ENCODE measurements around the gene SLCO4A1.

SLCO4A1 gene

DNA sequence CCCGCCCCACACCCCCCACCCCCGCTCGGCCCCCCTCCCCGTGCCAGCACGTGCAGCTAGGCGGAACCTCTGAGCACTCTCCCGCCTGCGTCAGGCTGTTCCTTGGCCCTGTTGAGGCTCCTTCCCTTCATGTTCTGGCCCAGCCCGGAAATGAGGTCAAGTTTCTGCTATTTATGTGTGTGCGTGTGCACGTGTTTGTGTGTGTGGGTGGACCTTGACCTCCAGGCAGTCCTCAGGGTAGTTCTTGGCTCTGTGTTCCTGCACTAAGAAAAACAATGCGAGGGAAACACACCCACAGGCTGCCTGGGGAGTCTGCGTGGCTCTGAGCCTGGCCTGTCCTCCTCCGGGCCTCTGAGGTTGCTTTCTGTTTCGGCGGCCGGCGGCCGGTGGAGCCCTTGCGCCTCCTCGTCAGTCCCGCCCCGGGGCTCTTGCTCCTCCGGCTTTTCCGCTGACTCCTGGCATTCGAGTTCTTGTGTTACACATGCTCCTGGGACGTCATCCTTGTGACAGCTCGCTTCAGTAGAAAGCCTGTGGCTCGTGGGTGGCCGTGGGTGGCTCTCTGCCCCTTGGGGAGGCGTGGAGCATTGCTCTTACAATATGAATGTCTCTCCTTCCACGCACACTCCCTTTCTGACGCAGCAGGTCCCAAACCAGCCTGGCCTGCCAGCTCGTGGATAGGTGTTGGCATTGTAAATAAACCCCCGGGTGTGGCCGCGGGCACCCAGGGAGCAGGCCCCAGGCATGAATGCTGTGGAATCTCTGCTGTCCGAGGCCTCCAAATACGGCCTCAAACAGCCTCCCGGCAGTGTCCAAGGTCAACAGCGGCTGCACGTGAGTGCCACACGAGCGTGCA, 10.0 kb downstream of the SLCO4A1 start:
- peak; percentile 45 for DNase-seq (ENCODE audit: low read depth)

- DNase-seq (ENCODE audit: low read depth): no peak
Observed at GRCh38 chr20:62652894-62653305, 10.6 kb downstream of the SLCO4A1 start.

GRCh38 chr20:62653373-62653772, 11.1 kb downstream of the SLCO4A1 start:
- DNase-seq (ENCODE audit: low read depth): no peak

DNA sequence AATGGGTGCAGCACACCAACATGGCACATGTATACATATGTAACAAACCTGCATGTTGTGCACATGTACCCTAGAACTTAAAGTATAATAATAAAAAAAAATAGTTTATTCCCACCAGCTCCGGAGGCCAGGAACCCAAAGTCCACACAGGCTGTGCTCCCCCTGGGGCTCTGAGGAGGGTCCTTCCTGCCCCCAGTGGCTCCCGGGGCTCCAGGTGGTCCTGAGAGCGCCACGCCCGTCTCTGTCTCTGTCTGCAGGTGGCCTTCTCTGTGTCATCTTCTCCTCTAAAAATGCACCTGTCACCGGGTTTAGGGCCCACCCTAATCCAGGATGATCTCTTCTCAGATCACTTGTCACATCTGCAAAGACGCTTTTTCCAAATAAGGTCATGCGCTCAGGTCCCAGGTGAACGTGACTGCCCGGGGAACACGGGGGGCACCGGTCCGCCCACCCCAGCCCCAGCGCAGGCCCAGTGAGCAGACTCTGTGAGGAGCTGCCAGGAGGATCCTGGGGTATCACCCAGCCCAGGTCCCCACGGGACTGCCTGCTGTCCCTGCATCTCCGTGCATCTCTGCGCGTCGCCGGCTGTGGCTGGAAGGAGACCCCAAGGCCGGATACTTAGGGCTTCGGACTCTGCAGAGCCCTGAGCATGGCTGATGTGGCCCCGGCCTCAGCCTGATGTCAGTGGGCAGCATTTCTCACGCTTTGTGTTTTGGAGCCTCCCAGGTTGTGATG, 11.8 kb downstream of the SLCO4A1 start:
- DNase-seq (ENCODE audit: low read depth): no peak

- no peak for DNase-seq (ENCODE audit: low read depth)
Observed at GRCh38 chr20:62655282-62656196, 13.2 kb downstream of the SLCO4A1 start.

- no peak for DNase-seq (ENCODE audit: low read depth)
Observed at GRCh38 chr20:62656197-62656918, 14.1 kb downstream of the SLCO4A1 start.

GRCh38 chr20:62656919-62657588, 14.8 kb downstream of the SLCO4A1 start:
- no peak for DNase-seq (ENCODE audit: low read depth)

DNA sequence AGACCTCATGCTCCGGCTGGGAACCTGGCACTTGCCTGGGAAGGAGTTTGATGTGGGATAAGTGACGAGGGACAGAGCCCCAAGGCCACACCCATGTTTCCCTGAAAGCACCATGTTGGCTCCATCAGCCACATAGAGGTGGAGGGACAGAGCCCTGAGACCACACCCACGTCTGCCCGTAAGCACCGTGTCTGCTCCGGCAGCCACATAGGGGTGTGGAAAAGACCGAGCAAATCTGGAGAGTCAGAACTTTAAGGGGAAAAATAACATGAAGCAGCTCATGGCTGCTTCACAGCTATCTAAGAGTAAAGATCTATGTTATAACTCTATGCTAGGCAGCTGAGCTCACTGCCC, 15.3 kb downstream of the SLCO4A1 start:
- DNase-seq (ENCODE audit: low read depth): no peak

- no peak for DNase-seq (ENCODE audit: low read depth)
Observed at GRCh38 chr20:62657956-62658355, 15.7 kb downstream of the SLCO4A1 start.

DNA sequence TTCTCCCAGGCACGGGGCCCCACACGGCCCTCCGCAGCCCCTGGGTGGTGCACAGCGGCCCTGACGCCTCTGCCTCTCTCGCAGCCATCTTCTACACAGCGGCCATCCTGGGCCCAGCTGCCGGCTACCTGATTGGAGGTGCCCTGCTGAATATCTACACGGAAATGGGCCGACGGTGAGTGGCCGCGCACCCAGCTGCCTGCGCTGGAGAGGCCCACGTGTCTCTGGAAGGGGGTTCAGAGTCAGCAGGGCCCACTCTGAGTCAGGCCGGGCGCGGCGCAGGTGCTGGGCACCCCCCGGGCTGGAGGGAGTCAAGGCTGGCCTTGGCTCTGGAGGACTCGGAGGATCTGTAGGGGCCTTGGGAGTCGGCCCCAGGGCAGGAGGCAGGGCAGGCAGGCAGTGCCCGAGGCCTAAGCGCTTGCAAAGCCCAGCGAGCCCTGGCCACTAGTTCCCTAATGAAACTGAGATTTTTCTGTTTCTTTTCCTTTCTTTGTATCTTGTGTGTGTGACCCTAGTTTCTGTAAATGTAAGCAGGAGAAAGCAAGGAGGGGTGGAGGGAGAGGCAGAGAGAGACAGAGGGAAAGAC, 16.4 kb downstream of the SLCO4A1 start:
- no peak for DNase-seq (ENCODE audit: low read depth)

DNA sequence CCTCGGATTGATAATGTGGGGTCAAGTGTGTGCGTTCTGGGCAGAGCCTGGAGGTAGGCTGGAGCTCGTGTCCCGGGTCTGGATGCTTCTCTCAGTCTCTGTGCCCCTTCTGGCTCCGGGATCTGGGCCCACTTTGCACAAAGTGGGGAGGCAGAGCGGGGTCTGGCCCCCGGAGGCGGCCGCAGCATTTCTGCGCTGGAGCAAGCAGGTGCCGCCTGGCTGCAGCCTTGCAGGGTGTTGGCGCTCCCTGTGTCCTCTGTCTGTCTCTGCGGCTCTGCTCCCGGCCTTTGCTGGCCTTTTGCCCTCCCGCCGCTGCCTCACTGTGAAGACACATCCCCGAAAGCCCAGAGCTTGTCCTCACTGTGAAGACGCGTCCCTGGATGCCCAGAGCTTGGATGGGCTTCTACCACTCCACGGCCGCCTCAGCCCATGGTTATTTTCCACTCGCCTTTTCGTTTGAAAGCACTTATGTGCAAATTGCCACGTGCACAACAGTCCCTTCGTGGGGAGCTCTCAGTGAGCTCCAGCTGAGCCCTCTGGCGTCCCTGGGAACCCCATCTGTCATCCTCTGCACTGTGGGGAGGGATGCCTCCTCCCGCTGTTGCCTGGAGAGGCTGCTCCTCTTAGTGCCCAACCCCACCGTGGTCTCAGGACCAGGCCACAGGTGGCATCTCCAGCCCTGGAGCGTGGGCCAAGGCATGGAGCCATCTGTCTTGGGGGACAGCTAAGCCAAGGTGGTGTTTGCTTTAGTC, 17.4 kb downstream of the SLCO4A1 start:
- no peak for DNase-seq (ENCODE audit: low read depth)

- DNase-seq (ENCODE audit: low read depth): no peak
Observed at GRCh38 chr20:62660240-62660615, 17.9 kb downstream of the SLCO4A1 start.

- no peak for DNase-seq (ENCODE audit: low read depth)
Observed at GRCh38 chr20:62660768-62661167, 18.5 kb downstream of the SLCO4A1 start.

DNA sequence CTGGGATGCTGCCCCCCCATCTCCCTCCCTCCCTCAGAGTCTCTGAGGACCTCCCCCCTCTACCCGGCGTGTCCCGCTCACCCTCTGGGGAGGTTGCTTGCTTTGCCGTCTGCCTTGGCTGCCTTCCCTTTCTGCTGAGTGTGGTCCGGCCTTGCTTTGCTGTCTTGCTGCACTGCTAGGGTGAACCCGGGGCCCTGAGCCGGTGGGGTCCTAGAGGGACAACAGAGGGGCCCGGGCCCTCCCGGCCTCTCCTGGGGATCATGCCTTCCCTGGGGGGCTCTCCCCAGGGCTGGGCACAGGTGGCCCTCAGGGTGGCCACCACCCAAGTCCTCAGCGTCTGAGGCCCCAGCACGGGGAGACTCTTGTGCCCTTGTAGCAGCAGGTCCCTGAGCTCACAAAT, 19.3 kb downstream of the SLCO4A1 start:
- no peak for DNase-seq (ENCODE audit: low read depth)

DNA sequence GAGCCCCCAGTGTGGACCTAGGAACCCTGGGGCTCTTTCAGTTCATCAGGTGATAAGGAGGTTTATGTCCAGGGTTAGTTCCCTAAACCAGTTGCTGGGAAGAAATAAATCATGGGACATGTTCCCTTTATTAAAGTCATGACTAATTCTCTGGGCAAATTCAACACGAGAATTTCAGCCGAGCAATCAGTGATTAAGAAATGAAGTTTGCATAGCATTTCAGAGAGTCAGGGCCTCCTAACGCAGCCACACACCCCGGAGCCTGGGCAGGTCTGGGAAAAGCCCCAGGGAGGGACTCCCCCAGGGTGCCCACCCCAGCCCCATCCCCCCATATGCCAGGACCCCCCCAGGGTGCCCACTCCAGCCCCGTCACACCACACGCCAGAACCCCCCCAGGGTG, 20.1 kb downstream of the SLCO4A1 start:
- DNase-seq (ENCODE audit: low read depth): no peak

DNA sequence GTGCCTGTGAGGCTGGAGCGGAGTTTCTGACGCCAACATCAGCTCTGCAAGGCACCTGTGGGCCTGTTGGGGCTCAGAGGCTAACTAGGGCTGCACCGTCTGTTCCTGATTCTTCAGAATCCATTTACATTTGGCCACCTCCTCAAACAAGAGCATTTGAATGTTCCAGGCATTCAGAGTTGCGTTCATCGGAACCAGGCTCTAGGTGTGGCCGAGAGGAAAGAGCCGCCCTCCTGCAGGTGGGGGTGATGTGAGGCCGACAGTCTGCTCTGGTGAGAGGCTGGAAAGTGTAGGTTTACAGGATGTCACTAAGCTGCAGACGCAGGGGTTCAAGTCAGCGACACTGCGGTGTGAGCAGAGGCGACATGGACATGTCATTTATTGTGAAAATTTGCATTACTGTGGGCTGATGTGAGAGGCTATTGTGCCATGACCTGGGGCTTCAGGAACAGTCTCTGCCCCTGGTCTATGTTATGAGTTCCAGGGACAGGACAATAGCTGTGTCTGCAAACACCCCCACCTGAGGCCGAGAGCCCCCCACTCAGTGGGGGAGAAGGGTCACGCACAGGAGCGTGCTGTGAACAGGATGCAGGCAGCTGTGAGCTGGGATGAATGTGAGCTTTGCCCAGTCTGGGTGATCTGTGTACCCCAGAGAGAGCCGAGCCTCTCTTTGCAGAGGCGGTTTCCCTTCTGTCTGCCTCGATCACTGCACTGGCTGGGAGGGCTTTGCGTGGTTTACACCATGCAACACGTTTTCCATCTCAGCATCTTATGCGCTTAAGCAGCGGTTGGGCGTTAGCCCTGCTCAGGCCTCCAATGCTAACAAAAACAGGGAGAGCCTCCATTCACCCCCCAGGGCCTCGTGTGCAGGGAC, 21.1 kb downstream of the SLCO4A1 start:
- DNase-seq (ENCODE audit: low read depth): no peak

GRCh38 chr20:62664019-62664971, 22.0 kb downstream of the SLCO4A1 start:
- no peak for DNase-seq (ENCODE audit: low read depth)
